Naive thymus-derived CD4-positive, alpha-beta T cell (primary cell): ENCODE measurements around the gene IFT20. TPM values are rescaled to one million over a fixed set of nuclear protein-coding genes. Genes with fewer than 3 reads are reported as not detected.

Source experiments
- ATAC-seq: fragments of 150-1000 bp; cut with Tn5 transposase; 2 replicates; pipeline ENCODE4 v1.10.0; 2021; ENCODE audit warnings: mild to moderate bottlenecking, moderate library complexity
- CTCF ChIA-PET: fragments of 350-600 bp; sonication (Branson Sonifier 250); formaldehyde crosslinking; loops from one replicate; lab custom pipeline; 2021; ENCODE audit warnings: antibody characterized with exemption; lab: Charles Lee
- POLR2A ChIA-PET: fragments of 350-600 bp; sonication (Branson Sonifier 250); formaldehyde crosslinking; loops from one replicate; lab custom pipeline; 2021; ENCODE audit warnings: antibody characterized with exemption, inconsistent platforms; lab: Charles Lee
- DNase-seq, 9 donors: peaks; one replicate each; pipeline versions ENCODE4 v3.0.0 to v3.0.0-alpha.2; 2020 to 2022; ENCODE audit warnings: mixed read lengths in 1 of 9
- H3K27ac ChIP-seq: one replicate; pipeline ENCODE4 v1.7.0; 2013; ENCODE audit warnings: mild to moderate bottlenecking, low read depth, low read length, moderate library complexity
- H3K27me3 ChIP-seq, 2 donors: one replicate each; pipeline ENCODE4 v1.7.0; 2013; ENCODE audit warnings: low read length in 2 of 2, mild to moderate bottlenecking in 2 of 2, moderate library complexity in 2 of 2; ENCODE audit not compliant: control insufficient read depth in 2 of 2, insufficient read depth in 2 of 2
- H3K36me3 ChIP-seq, 3 experiments: 1 replicate in 2 of 3; 2 replicates in 1 of 3; pipeline ENCODE4 v1.7.0; 2013; ENCODE audit warnings: low read length in 3 of 3, mild to moderate bottlenecking in 3 of 3, moderate library complexity in 1 of 3; ENCODE audit not compliant: insufficient read depth in 3 of 3, control insufficient read depth in 2 of 3
- H3K4me1 ChIP-seq, 2 donors: one replicate each; pipeline ENCODE4 v1.7.0; 2013; ENCODE audit warnings: low read length in 2 of 2, mild to moderate bottlenecking in 2 of 2, moderate library complexity in 1 of 2; ENCODE audit not compliant: control insufficient read depth in 2 of 2, insufficient read depth in 2 of 2
- H3K4me3 ChIP-seq: 2 replicates; pipeline ENCODE4 v1.7.0; 2013; ENCODE audit warnings: mild to moderate bottlenecking, low read length
- H3K9me3 ChIP-seq, 3 experiments: 1 replicate in 2 of 3; 2 replicates in 1 of 3; pipeline ENCODE4 v1.7.0; 2013; ENCODE audit warnings: low read length in 3 of 3; ENCODE audit not compliant: control insufficient read depth in 2 of 3
- H3K27ac Mint-ChIP-seq, 9 donors: one replicate each; pipeline ENCODE4 v1.8.0; 2020 to 2022; ENCODE audit warnings: mixed read lengths in 9 of 9, mild to moderate bottlenecking in 8 of 9, moderate library complexity in 5 of 9, inconsistent platforms in 2 of 9
- H3K27me3 Mint-ChIP-seq, 5 donors: one replicate each; pipeline ENCODE4 v1.8.0; 2021 to 2022; ENCODE audit warnings: mixed read lengths in 5 of 5, mild to moderate bottlenecking in 1 of 5
- H3K36me3 Mint-ChIP-seq, 5 donors: one replicate each; pipeline ENCODE4 v1.8.0; 2020 to 2022; ENCODE audit warnings: mixed read lengths in 5 of 5, mild to moderate bottlenecking in 3 of 5, inconsistent platforms in 1 of 5
- H3K4me1 Mint-ChIP-seq, 7 donors: one replicate each; pipeline ENCODE4 v1.8.0; 2020 to 2022; ENCODE audit warnings: mixed read lengths in 7 of 7, mild to moderate bottlenecking in 3 of 7, inconsistent platforms in 1 of 7
- H3K4me3 Mint-ChIP-seq, 10 donors: one replicate each; pipeline ENCODE4 v1.8.0; 2020 to 2022; ENCODE audit warnings: mild to moderate bottlenecking in 10 of 10, mixed read lengths in 10 of 10, moderate library complexity in 6 of 10, inconsistent platforms in 2 of 10
- H3K9me3 Mint-ChIP-seq, 11 donors: one replicate each; pipeline ENCODE4 v1.8.0; 2020 to 2022; ENCODE audit warnings: mixed read lengths in 11 of 11, mild to moderate bottlenecking in 4 of 11, inconsistent platforms in 1 of 11, moderate library complexity in 1 of 11
- intact Hi-C, 2 donors: fragments of 100-400 bp; cut with micrococcal nuclease; formaldehyde crosslinking; loops; one replicate each; pipeline ENCODE4 v1.15.1; 2023
- polyA plus RNA-seq, 2 donors: library from polyadenylated mRNA; unstranded; fragments of 300-500 nt; fragmentation: Illumina TruSeq; gene quantifications; one replicate each; pipeline ENCODE4 v1.2.3, GENCODE V29; 2021
- total RNA-seq, 6 experiments: library from RNA in 5 of 6; stranded (reverse) in 5 of 6; gene quantifications; 1 replicate in 5 of 6; 2 replicates in 1 of 6; pipeline ENCODE4 v1.2.3 and lab custom pipeline; 2021 to 2026

The IFT20 gene
- total and polyA plus RNA-seq, 7 experiments from 2014 or later: 24.7 to 56.2 (median 44.5) TPM

GRCh38 chr17:28320215-28321061 is 14.8 kb downstream of the IFT20 start:
- Mint-ChIP-seq H3K4me3 (peak overlapping the region; percentile 77 to 97 (median 91)), H3K27ac (peak overlapping the region in 6 of 9 donors; percentile 6 to 78 (median 38)), H3K9me3 (peaks cover 0 to 1% (median 0%) of the 10 kb centered on the region in 11 donors), H3K27me3 (no peaks in the 10 kb centered on the region), H3K36me3 (no peaks in the 10 kb centered on the region), H3K4me1 (peaks cover 9 to 46% (median 21%) of the 10 kb centered on the region in 7 donors)
- Histone ChIP-seq H3K27me3 (no peaks in the 10 kb centered on the region), H3K4me3 (no peak overlapping the region), H3K9me3 (no peaks in the 10 kb centered on the region), H3K4me1 (peaks cover 11 to 12% of the 10 kb centered on the region in 2 donors), H3K27ac (no peak overlapping the region), H3K36me3 (no peaks in the 10 kb centered on the region)
- no peak for ATAC-seq
- ChIA-PET CTCF (interaction anchor here (0.5 to 0.6 kb wide), 2 partner anchors 39 to 114 kb away, joined by 3 to 6 read pairs; no protein-coding TSS in a partner anchor), POLR2A (interaction anchor here (0.6 to 1.2 kb wide), 2 partner anchors 15 to 334 kb away, joined by 3 to 8 read pairs; partner anchors contain the start of genes IFT20 and TNFAIP1)
- no peak for DNase-seq
- intact Hi-C loops: no loop called here

GRCh38 chr17:28319598-28319935 is 15.7 kb downstream of the IFT20 start:
- Histone ChIP-seq H3K27me3 (no peaks in the 10 kb centered on the region), H3K27ac (peak overlapping the region; percentile 64), H3K4me1 (peaks cover 11 to 12% of the 10 kb centered on the region in 2 donors), H3K36me3 (no peaks in the 10 kb centered on the region), H3K4me3 (peak overlapping the region; percentile 69), H3K9me3 (no peaks in the 10 kb centered on the region)
- ChIA-PET POLR2A (interaction anchor here (1.2 to 2.2 kb wide), 2 partner anchors 16 to 65 kb away, joined by 6 to 8 read pairs; partner anchors contain the start of genes IFT20 and TNFAIP1), CTCF (interaction anchor here (0.6 to 1.1 kb wide), 3 partner anchors 17 to 97 kb away, joined by 3 to 4 read pairs (median 3); no protein-coding TSS in a partner anchor)
- peaks cover 9 to 40% (median 21%) of the 10 kb centered on the region in 7 donors for H3K4me1 Mint-ChIP-seq
- peaks cover 0 to 1% (median 0%) of the 10 kb centered on the region in 11 donors for H3K9me3 Mint-ChIP-seq
- intact Hi-C loops: loop anchor here (1.0 to 10.0 kb wide), 11 partner anchors 16 to 633 kb away; partner anchors contain the start of genes IFT20 (in 2 of the 2), POLDIP2 (in 2 of the 2), TNFAIP1 (in 2 of the 2) and LYRM9 (in 1 of the 2)
- H3K36me3 Mint-ChIP-seq: no peaks in the 10 kb centered on the region
- H3K27ac Mint-ChIP-seq: peak overlapping the region in 8 of 9 donors; percentile 6 to 90 (median 76)
- H3K4me3 Mint-ChIP-seq: peak overlapping the region; percentile 77 to 97 (median 91)
- H3K27me3 Mint-ChIP-seq: no peaks in the 10 kb centered on the region
- DNase-seq (no peak), ATAC-seq (no peak)

GRCh38 chr17:28318759-28319597 is 16.3 kb downstream of the IFT20 start, which contains the start of gene TMEM97:
Gene TMEM97 (plus strand): TSS chr17:28319200. CDS start chr17:28319240, 40 bp downstream.
- Histone ChIP-seq H3K27me3 (no peaks in the 10 kb centered on the region), H3K9me3 (no peaks in the 10 kb centered on the region), H3K4me1 (peaks cover 11 to 12% of the 10 kb centered on the region in 2 donors), H3K27ac (peak within 1 kb of the TSS; percentile 64), H3K36me3 (no peaks in the 10 kb centered on the region), H3K4me3 (peak within 1 kb of the TSS; percentile 69)
- peak within 1 kb of the TSS; percentile 77 to 97 (median 91) for H3K4me3 Mint-ChIP-seq
- DNase-seq: peak; percentile 83 to 95 (median 93)
- ATAC-seq: peak; percentile 99
- peaks cover 0 to 1% (median 0%) of the 10 kb centered on the region in 11 donors for H3K9me3 Mint-ChIP-seq
- ChIA-PET CTCF (interaction anchor here (0.7 to 1.1 kb wide), 2 partner anchors 17 to 97 kb away, joined by 3 to 4 read pairs; no protein-coding TSS in a partner anchor), POLR2A (interaction anchor here (0.7 to 2.2 kb wide), 3 partner anchors 16 to 633 kb away, joined by 3 to 8 read pairs (median 6); partner anchors contain the start of genes IFT20 and TNFAIP1)
- intact Hi-C loops: loop anchor here (1.0 to 10.0 kb wide), 11 partner anchors 16 to 634 kb away; partner anchors contain the start of genes IFT20 (in 2 of the 2), POLDIP2 (in 2 of the 2), TNFAIP1 (in 2 of the 2) and LYRM9 (in 1 of the 2)
- H3K27me3 Mint-ChIP-seq: no peaks in the 10 kb centered on the region
- peaks cover 9 to 40% (median 21%) of the 10 kb centered on the region in 7 donors for H3K4me1 Mint-ChIP-seq
- peak within 1 kb of the TSS; percentile 37 to 90 (median 80) for H3K27ac Mint-ChIP-seq
- H3K36me3 Mint-ChIP-seq: no peaks in the 10 kb centered on the region

GRCh38 chr17:28317966-28318758 is 17.1 kb downstream of the IFT20 start:
- H3K4me3 Mint-ChIP-seq: peak overlapping the region; percentile 77 to 97 (median 91)
- Histone ChIP-seq H3K4me3 (peak overlapping the region; percentile 69), H3K36me3 (no peaks in the 10 kb centered on the region), H3K27me3 (no peaks in the 10 kb centered on the region), H3K9me3 (no peaks in the 10 kb centered on the region), H3K27ac (peak overlapping the region; percentile 23), H3K4me1 (peaks cover 11 to 12% of the 10 kb centered on the region in 2 donors)
- peaks cover 9 to 40% (median 21%) of the 10 kb centered on the region in 7 donors for H3K4me1 Mint-ChIP-seq
- intact Hi-C loops: loop anchor here (2.0 to 10.0 kb wide), 4 partner anchors 423 to 635 kb away; partner anchors contain the start of gene LYRM9 (in 1 of the 2)
- H3K9me3 Mint-ChIP-seq: peaks cover 0 to 1% (median 0%) of the 10 kb centered on the region in 11 donors
- ChIA-PET POLR2A (interaction anchor here (0.7 to 2.2 kb wide), 5 partner anchors 17 to 1026 kb away, joined by 3 to 6 read pairs (median 4); partner anchors contain the start of genes ALDOC, IFT20 and TNFAIP1), CTCF (interaction anchor here (0.9 kb wide), 1 partner anchor 66 kb away, joined by 3 read pairs; no protein-coding TSS in a partner anchor)
- ATAC-seq (no peak), DNase-seq (peak in 1 of 9 donors; percentile 41)
- peak overlapping the region in 7 of 9 donors; percentile 37 to 90 (median 82) for H3K27ac Mint-ChIP-seq
- no peaks in the 10 kb centered on the region for H3K36me3 Mint-ChIP-seq
- peaks cover 0 to 4% (median 0%) of the 10 kb centered on the region in 5 donors for H3K27me3 Mint-ChIP-seq
